HG02970 (cell line): ENCODE measurements around the gene LGALS9C.
"Not testable (repeated sequence)": the region's sequence is repeated elsewhere in the genome, so short reads cannot be mapped to it uniquely, and the experiment has no call there.

Experiments used
- ATAC-seq: cut with Tn5 transposase; IDR thresholded peaks from one replicate; pipeline ENCODE4 v1.9.1; 2021; ENCODE audit warnings: mild to moderate bottlenecking, moderate library complexity, moderate number of reproducible peaks; ENCODE audit not compliant: unreplicated experiment, low FRiP score

LGALS9C gene

GRCh38 chr17:18527354-18527753, 50.8 kb downstream of the LGALS9C start:
- not testable (repeated sequence) for ATAC-seq

DNA sequence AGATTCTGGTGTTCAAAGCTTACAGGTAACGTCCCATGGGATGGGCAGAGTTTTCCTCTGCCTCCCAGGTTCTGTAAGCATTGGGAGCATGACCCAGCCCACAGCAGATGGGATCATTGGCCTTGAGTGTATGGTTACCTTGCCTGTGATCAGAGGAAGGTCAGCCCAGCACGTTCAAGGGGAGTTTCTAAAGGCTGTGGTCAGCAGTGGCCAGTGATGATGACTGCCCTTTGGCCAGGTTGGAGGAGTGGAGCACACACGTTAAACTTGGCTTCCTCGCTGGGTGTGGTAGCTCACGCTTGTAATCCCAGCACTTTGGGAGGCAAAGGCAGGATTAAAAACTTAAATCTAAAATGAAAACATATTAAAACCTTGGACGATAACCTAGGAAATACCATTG, 51.8 kb downstream of the LGALS9C start:
- not testable (repeated sequence) for ATAC-seq

DNA sequence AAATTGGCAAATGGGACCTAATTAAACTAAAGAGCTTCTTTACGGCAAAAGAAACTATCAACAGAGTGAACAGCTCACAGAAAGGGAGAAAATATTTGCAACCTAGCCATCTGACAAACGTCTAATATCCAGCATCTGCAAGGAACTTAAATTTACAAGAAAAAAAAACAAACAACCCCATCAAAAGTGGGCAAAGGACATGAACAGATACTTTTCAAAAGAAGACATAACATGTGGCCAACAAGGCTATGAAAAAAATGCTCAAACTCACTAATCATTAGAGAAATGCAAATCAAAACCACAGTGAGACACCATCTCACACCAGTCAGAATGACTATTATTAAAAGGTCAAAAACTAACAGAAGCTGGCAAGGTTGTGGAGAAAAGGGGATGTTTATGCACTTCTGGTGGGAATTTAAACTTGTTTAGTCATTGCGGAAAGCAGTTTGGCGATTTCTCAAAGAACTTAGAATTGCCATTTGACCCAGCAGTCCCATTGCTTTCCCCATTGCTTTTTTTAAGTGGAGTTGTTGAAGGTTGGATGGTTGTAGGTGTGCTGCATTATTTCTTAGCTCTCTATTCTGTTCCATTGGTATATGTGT, 52.4 kb downstream of the LGALS9C start:
- not testable (repeated sequence) for ATAC-seq

DNA sequence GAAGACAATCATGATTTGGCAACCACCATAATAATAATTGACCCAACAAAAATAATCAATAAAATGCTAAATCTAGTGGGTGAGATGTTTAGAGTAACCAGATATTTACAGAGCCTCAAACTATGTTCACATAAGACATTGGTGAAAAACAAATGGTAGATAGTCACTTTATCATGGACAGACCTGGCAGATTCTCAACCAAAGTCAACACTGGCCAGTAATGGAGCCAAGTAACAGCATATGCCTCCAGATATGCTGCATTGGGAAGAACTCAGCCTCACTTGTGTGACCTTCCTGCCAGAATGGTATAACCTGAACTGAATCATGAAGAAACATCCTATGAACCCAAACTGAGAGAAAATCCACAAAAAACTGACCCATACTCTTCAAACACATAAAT, 53.8 kb downstream of the LGALS9C start:
- ATAC-seq: not testable (repeated sequence)

GRCh38 chr17:18542234-18542633, 65.6 kb downstream of the LGALS9C start:
- not testable (repeated sequence) for ATAC-seq

DNA sequence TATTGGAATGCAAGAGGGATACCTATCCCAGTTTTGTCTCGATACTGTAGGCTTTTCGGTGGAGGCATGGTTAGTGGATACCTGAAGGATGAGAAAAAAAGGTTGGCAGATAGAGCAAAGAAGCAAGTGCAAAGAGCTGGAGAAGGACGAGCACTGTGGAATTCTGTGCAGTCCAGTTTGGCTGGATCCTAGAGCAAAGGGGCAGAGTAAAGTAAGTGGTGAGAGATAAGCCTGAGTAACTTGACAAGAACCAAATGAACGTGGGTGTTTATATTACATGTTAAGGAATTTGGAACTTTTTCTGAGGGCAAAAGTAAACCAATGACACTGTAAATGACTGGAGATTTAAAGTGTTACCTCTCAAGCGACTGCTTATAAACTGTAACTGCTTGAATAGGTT, 66.3 kb downstream of the LGALS9C start:
- not testable (repeated sequence) for ATAC-seq
